Sigmoid colon (tissue), 4 donors: ENCODE measurements around the gene MKRN3.

Experiments
- CTCF ChIP-seq, 4 experiments: fragments of 450-650 bp in 3 of 4; fragments of 200-600 bp in 1 of 4; IDR thresholded peaks; one replicate each; pipeline ENCODE4 v1.5.1; 2016 to 2019; ENCODE audit warnings: antibody characterized with exemption in 4 of 4, mild to moderate bottlenecking in 3 of 4, moderate library complexity in 2 of 4
- EP300 ChIP-seq, 4 donors: sonication (generic); formaldehyde crosslinking; IDR thresholded peaks; one replicate each; pipeline ENCODE4 v1.6.1; 2017; ENCODE audit warnings: antibody characterized with exemption in 4 of 4
- POLR2A ChIP-seq, 2 donors: fragments of 450-650 bp; IDR thresholded peaks; one replicate each; pipeline ENCODE4 v1.6.1; 2016; ENCODE audit warnings: antibody characterized with exemption in 2 of 2, mild to moderate bottlenecking in 2 of 2, moderate library complexity in 2 of 2
- POLR2AphosphoS5 ChIP-seq, 4 donors: sonication (generic); formaldehyde crosslinking; IDR thresholded peaks; one replicate each; pipeline ENCODE4 v1.6.1; 2017; ENCODE audit warnings: antibody characterized with exemption in 4 of 4

GRCh38 chr15:23588268-23588667 lies 22.8 kb downstream of the MKRN3 start:
- TF ChIP-seq CTCF (IDR thresholded peaks at IDR 0.05) (no peak), POLR2AphosphoS5 (IDR thresholded peaks at IDR 0.05) (no peak), POLR2A (IDR thresholded peaks at IDR 0.05) (no peak), EP300 (IDR thresholded peaks at IDR 0.05) (no peak)
